Jurkat, Clone E6-1 (cell line): Measurements from ENCODE around the gene CDC45.
"Not testable (repeated sequence)": the region's sequence is repeated elsewhere in the genome, so short reads cannot be mapped to it uniquely, and the experiment has no call there.

ENCODE experiments used
- DNase-seq: peaks from one replicate; pipeline ENCODE4 v3.0.0-alpha.2; 2011; ENCODE audit warnings: low read depth, low spot score
- H3K4me3 ChIP-seq: 2 replicates; pipeline ENCODE4 v1.5.1; 2011; ENCODE audit warnings: mild to moderate bottlenecking, low read length, control low read depth, moderate library complexity

CDC45 gene

GRCh38 chr22:19537941-19538488, 58.3 kb downstream of the CDC45 start:
- no peak overlapping the region for H3K4me3 ChIP-seq
- no peak for DNase-seq

GRCh38 chr22:19540394-19540793, 60.7 kb downstream of the CDC45 start:
- no peak for DNase-seq
- no peak overlapping the region for H3K4me3 ChIP-seq

GRCh38 chr22:19543970-19544708, 64.4 kb downstream of the CDC45 start:
- H3K4me3 ChIP-seq, result no peak overlapping the region
- DNase-seq, result no peak

- H3K4me3 ChIP-seq, result no peak overlapping the region
- no peak for DNase-seq
Measured at GRCh38 chr22:19545935-19546207, 66.2 kb downstream of the CDC45 start.

GRCh38 chr22:19546680-19547079, 67.0 kb downstream of the CDC45 start:
- DNase-seq, result no peak
- H3K4me3 ChIP-seq, result no peak overlapping the region

- no peak overlapping the region for H3K4me3 ChIP-seq
- DNase-seq, result no peak
Measured at GRCh38 chr22:19547620-19548019, 67.9 kb downstream of the CDC45 start.

- DNase-seq, H3K4me3 ChIP-seq: not testable (repeated sequence)
Measured at GRCh38 chr22:19548427-19548826, 68.7 kb downstream of the CDC45 start.

- H3K4me3 ChIP-seq, result no peak overlapping the region
- DNase-seq, result no peak
Measured at GRCh38 chr22:19548964-19549363, 69.2 kb downstream of the CDC45 start.

GRCh38 chr22:19549428-19549827, 69.7 kb downstream of the CDC45 start:
- no peak for DNase-seq
- H3K4me3 ChIP-seq, result no peak overlapping the region

- no peak overlapping the region for H3K4me3 ChIP-seq
- DNase-seq, result no peak
Measured at GRCh38 chr22:19550382-19550781, 70.7 kb downstream of the CDC45 start.

GRCh38 chr22:19553201-19553600, 73.5 kb downstream of the CDC45 start:
- no peak for DNase-seq
- no peak overlapping the region for H3K4me3 ChIP-seq

GRCh38 chr22:19554834-19555404, 75.2 kb downstream of the CDC45 start:
- DNase-seq, result no peak
- no peak overlapping the region for H3K4me3 ChIP-seq

- H3K4me3 ChIP-seq, result no peak overlapping the region
- no peak for DNase-seq
Measured at GRCh38 chr22:19555651-19556050, 75.9 kb downstream of the CDC45 start.

- no peak for DNase-seq
- H3K4me3 ChIP-seq, result no peak overlapping the region
Measured at GRCh38 chr22:19556963-19557545, 77.3 kb downstream of the CDC45 start.

- DNase-seq, result no peak
Measured at GRCh38 chr22:19559324-19559811, 79.6 kb downstream of the CDC45 start.

GRCh38 chr22:19559956-19560355, 80.2 kb downstream of the CDC45 start:
- no peak for DNase-seq
- H3K4me3 ChIP-seq, result no peak overlapping the region

More at GRCh38 chr22:19559324-19559811, 79.6 kb downstream of the CDC45 start:
- no peak overlapping the region for H3K4me3 ChIP-seq

- no peak overlapping the region for H3K4me3 ChIP-seq
- DNase-seq, result no peak
Measured at GRCh38 chr22:19565382-19566278, 85.9 kb downstream of the CDC45 start.

GRCh38 chr22:19566279-19567156, 86.8 kb downstream of the CDC45 start:
- no peak overlapping the region for H3K4me3 ChIP-seq
- no peak for DNase-seq
